HG03354 (cell line): ENCODE data around the gene FOXQ1.

Experiments used
- ATAC-seq: cut with Tn5 transposase; IDR thresholded peaks from one replicate; pipeline ENCODE4 v1.9.1; 2021; ENCODE audit warnings: mild to moderate bottlenecking; ENCODE audit not compliant: unreplicated experiment, poor library complexity, severe bottlenecking

FOXQ1 gene

GRCh38 chr6:1290086-1290485, 21.8 kb upstream of the FOXQ1 start:
- no peak for ATAC-seq

DNA sequence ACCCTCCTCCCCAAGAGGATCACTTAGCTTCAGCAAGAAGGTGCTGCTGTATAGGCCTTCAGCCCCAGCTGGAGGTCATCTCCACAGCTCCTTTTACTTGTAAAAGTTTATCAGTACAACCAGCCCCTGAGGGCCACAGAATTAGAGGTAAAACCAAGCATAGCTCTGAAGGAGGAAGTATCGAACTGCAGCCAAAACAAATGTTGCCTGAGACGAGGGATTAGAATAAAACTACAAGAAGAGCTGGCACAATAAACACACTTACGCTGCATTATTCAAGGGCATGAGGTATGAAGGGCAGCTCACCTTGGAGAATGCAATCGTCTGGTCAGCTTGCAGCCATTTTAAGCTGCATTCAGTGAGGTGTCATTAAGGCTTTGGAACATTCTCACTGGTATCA, 21.1 kb upstream of the FOXQ1 start:
- no peak for ATAC-seq

GRCh38 chr6:1291381-1291780, 20.5 kb upstream of the FOXQ1 start:
- no peak for ATAC-seq

DNA sequence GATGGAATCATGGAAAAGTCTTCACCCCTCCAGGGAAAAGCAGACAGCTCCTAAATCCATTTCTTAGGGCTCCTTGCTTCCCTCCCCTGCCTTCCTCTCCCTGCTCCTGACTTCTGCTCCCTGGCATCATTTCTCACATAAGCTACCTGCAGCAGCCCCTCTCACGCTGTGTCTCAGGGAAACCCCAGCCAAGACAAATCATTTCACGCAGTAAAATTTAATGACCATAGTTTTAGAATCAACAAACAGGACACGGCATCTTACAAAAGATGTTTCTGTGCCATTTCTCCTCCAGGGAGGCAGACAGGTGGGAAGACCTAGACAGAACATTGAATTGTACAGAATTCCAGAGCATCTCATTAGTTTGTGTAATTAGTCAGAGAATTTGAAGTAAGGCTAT, 16.5 kb upstream of the FOXQ1 start:
- no peak for ATAC-seq

DNA sequence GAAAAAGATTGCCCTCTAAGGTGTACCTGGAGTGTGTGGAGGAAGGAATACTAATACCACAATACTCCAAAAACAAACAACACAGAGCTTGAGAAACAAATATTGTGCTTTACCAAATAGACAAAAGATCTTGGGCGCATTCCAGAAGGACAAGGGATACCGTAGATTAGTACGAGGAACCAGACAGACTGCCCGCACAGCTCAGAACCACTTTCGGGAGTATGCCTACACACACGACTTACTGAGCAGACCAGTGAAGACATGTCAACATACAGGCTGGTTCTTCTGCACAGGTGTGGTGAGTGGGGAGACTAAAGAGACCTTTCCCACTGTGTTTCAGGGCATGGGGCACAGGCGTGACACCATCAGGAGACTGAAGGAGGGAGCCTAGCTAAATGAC, 15.8 kb upstream of the FOXQ1 start:
- ATAC-seq, result no peak

DNA sequence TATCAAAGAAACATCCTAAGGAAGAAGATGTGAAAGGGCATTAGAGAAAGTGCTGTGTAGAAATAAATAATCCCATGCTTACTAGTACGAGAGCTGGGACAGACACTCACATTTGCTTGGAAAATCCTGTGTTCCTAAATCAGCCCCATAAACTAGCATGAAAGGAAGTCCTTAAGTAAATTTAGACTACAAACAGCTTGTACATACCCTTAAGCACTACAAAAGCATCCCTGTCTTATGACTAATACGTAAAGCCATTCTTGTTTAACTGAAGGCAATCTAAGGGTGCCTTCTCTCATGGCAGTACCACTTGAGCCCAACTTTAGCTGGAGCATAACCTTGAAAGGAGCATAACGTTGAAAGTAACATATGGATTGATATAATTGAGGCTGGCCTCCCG, 15.4 kb upstream of the FOXQ1 start:
- ATAC-seq, result no peak

- no peak for ATAC-seq
These were observed 14.2 kb upstream of the FOXQ1 start for GRCh38 chr6:1297746-1298145.

- ATAC-seq, result no peak
These were observed 13.1 kb upstream of the FOXQ1 start for GRCh38 chr6:1298768-1299167.

- no peak for ATAC-seq
These were observed 5.8 kb upstream of the FOXQ1 start for GRCh38 chr6:1306133-1306532.

DNA sequence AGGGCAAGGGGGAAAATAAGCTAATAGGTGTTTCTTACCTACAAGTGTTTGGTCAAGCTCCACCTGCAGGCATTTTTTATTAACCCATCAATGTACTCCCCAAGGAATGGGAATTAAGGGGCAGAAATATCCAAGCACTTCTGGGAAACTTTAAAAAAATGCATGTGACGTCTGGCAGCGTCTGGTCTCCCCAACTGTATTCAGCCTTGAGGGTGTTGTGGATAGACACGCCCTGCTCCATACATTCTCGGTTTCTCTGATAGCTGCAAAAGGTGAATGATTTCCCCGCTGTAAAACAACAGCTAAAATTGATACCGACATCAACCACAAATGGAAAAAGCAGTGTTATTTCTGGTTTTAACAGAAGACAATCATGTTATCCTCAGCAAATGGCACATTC, 2.5 kb upstream of the FOXQ1 start:
- no peak for ATAC-seq

DNA sequence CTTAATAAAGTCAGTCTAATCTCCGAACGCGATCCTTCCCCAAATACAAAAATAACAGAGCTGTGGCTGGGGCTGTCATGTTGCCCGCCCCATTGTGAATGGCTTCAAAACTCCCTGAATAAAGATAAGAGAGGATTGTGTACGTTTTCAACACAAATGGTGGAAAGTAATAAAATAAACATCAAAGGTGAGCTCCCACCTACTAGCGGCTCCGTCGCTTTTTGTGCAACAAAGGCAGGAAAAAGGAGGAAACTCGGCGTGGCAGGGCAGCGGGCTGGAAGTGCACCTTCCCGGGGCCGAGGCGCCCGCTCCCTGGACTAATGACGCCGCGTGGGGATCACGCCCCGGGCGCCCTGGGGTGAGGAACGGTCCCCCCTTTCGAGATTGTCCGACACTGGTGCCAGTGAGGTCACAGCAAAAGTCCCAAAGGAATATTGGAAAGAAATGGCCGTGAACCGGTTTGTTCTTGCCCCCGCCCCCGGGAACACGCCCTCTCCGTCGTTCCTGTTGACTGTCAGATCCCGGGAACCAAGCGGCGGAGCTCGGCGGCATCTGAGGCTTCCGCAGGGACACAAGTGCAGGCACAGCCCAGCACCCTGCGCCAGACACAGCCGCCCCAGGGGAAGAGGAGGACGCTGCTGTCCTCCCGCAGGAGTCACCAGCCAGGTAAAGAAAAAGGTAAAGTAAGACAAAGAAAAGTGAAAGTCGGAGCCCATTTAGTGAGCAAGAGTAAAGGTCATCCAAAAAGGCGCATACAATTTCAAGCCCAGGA, 1.1 kb upstream of the FOXQ1 start:
- ATAC-seq, result no peak

DNA sequence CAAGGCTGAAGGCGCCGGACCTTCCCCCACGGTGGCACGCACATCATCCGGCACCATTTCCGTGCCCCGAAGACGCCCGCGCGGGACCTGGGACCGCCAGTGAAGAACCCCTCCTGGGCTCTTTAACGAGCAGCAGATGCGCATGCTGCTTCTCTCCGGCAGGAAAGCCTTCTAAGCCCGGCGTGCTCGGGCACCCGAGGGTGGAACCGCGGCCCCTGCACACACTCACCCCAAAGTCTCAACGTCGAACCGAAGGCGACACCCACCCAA, 240 bp downstream of the FOXQ1 start:
- no peak for ATAC-seq

GRCh38 chr6:1312473-1313367, 822 bp downstream of the FOXQ1 start:
- no peak for ATAC-seq

DNA sequence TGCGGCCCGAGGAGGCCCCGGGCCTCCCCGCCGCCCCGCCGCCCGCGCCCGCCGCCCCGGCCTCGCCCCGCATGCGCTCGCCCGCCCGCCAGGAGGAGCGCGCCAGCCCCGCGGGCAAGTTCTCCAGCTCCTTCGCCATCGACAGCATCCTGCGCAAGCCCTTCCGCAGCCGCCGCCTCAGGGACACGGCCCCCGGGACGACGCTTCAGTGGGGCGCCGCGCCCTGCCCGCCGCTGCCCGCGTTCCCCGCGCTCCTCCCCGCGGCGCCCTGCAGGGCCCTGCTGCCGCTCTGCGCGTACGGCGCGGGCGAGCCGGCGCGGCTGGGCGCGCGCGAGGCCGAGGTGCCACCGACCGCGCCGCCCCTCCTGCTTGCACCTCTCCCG, 1.5 kb downstream of the FOXQ1 start:
- ATAC-seq, result no peak

GRCh38 chr6:1313767-1314503, 2.0 kb downstream of the FOXQ1 start:
- no peak for ATAC-seq

GRCh38 chr6:1314617-1315016, 2.7 kb downstream of the FOXQ1 start:
- no peak for ATAC-seq

DNA sequence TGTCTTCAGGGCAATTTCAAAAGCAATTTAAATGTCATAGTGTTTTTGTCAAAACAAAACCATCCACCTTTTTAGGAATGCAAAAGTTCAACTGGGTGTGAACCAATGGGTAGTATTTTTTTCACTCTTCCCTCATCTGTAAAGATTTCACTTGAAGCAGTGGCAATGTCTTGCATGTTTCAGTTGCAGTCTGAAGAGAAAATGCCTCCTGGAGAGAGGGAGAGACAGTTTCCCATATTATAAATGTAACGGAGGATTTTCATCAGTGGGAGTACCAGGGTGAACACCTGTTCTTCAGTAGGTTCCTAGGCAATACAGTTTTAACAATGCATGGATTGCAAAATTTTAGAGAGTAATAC, 3.3 kb downstream of the FOXQ1 start:
- ATAC-seq, result no peak

GRCh38 chr6:1315560-1316386, 3.9 kb downstream of the FOXQ1 start:
- no peak for ATAC-seq

DNA sequence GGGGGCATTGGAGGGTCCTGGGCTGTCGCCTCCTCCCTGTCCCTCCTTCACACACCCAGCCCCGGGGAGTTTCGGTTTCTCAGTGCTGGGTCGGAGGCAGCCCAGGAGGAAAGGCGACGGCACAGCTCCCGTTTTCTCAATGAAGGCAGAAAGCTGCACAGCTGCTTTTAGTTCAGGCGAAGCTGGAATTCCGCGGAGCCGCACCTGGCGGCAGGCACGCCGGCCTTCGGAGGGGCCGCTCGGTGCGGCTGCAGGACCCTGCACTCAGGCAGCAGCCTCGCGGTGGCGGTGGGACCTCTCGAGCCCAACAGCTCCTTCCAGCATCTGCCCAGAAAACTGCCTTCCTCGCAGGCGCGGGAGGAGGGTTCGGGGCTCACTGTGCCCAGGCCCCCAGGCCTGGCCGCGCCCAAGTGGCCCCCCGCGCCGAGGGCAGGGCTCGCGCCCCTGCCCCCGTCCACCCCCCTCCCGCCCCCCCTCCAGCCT, 4.6 kb downstream of the FOXQ1 start:
- no peak for ATAC-seq

DNA sequence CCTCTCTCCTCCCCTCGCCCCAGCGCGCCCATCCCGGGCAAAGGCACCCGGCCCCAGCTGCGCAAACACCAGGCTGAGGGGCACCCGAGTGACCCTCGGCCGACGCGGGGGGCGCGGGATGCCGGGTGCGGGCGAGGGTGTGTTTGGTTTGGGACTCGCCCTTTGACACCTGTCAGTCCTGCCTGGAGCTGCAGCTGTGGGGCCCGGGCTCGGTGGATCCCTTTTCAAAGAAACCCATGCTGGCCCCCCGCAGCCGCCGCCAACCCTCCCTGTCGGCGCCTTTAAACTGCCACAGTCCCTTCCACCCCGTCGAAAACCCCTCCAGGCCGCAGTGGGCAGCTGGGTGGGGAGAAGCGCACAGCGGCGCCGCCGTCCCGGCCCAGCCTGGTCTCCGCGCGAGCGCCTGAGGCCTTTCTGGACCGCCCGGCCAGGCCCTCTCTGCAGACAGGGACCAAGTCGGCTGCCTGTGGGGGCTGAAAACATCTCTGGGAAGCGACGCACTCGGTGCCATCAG, 5.5 kb downstream of the FOXQ1 start:
- no peak for ATAC-seq
